Measurements from ENCODE around the gene CFAP99.
"Not testable (repeated sequence)": the region's sequence is repeated elsewhere in the genome, so short reads cannot be mapped to it uniquely, and the experiment has no call there.

The CFAP99 gene

GRCh38 chr4:2418650-2419571 lies at the start of gene CFAP99:
TSS of gene CFAP99 (plus strand) at chr4:2418955.
- DNase-seq = peak; percentile 60 to 98 (median 93)

- no peak for DNase-seq
These were observed 48.0 kb upstream of the CFAP99 start for GRCh38 chr4:2370597-2371320.

- DNase-seq = no peak
These were observed 46.8 kb upstream of the CFAP99 start for GRCh38 chr4:2371765-2372487.

GRCh38 chr4:2372488-2373030 lies 46.2 kb upstream of the CFAP99 start:
- no peak for DNase-seq

GRCh38 chr4:2373532-2373931 lies 45.2 kb upstream of the CFAP99 start:
- DNase-seq = no peak

- no peak for DNase-seq
These were observed 43.3 kb upstream of the CFAP99 start for GRCh38 chr4:2375427-2375826.

- no peak for DNase-seq
These were observed 41.5 kb upstream of the CFAP99 start for GRCh38 chr4:2377241-2377640.

GRCh38 chr4:2378401-2378800 lies 40.4 kb upstream of the CFAP99 start:
- no peak for DNase-seq

- DNase-seq = no peak
These were observed 39.9 kb upstream of the CFAP99 start for GRCh38 chr4:2378898-2379297.

GRCh38 chr4:2380589-2380988 lies 38.2 kb upstream of the CFAP99 start:
- DNase-seq = not testable (repeated sequence)

- not testable (repeated sequence) for DNase-seq
These were observed 36.0 kb upstream of the CFAP99 start for GRCh38 chr4:2382769-2383202.

GRCh38 chr4:2383220-2383631 lies 35.5 kb upstream of the CFAP99 start:
- not testable (repeated sequence) for DNase-seq

GRCh38 chr4:2383760-2384159 lies 35.0 kb upstream of the CFAP99 start:
- no peak for DNase-seq

GRCh38 chr4:2384245-2384644 lies 34.5 kb upstream of the CFAP99 start:
- DNase-seq = no peak

- no peak for DNase-seq
These were observed 33.2 kb upstream of the CFAP99 start for GRCh38 chr4:2385516-2385915.

GRCh38 chr4:2386717-2387116 lies 32.0 kb upstream of the CFAP99 start:
- no peak for DNase-seq

GRCh38 chr4:2387218-2387617 lies 31.5 kb upstream of the CFAP99 start:
- DNase-seq = no peak

GRCh38 chr4:2387829-2388228 lies 30.9 kb upstream of the CFAP99 start:
- no peak for DNase-seq

GRCh38 chr4:2388429-2389182 lies 30.1 kb upstream of the CFAP99 start:
- DNase-seq = no peak

- no peak for DNase-seq
These were observed 29.1 kb upstream of the CFAP99 start for GRCh38 chr4:2389691-2390090.

GRCh38 chr4:2390146-2390545 lies 28.6 kb upstream of the CFAP99 start:
- no peak for DNase-seq

Data from hypothalamus (tissue), 51 donors.